B cell (primary cell): ENCODE measurements around the gene DCLK1.

Experiments used
- CTCF ChIP-seq: fragments of 200-600 bp; IDR thresholded peaks from one replicate; pipeline ENCODE4 v1.8.0; 2022; ENCODE audit warnings: antibody characterized with exemption, mild to moderate bottlenecking
- EZH2 ChIP-seq: IDR thresholded peaks from 2 replicates; pipeline ENCODE4 v1.6.1; 2012; ENCODE audit warnings: borderline replicate concordance, low read depth, mild to moderate bottlenecking, moderate library complexity, low read length; ENCODE audit not compliant: insufficient read depth, poor library complexity, severe bottlenecking

DNA sequence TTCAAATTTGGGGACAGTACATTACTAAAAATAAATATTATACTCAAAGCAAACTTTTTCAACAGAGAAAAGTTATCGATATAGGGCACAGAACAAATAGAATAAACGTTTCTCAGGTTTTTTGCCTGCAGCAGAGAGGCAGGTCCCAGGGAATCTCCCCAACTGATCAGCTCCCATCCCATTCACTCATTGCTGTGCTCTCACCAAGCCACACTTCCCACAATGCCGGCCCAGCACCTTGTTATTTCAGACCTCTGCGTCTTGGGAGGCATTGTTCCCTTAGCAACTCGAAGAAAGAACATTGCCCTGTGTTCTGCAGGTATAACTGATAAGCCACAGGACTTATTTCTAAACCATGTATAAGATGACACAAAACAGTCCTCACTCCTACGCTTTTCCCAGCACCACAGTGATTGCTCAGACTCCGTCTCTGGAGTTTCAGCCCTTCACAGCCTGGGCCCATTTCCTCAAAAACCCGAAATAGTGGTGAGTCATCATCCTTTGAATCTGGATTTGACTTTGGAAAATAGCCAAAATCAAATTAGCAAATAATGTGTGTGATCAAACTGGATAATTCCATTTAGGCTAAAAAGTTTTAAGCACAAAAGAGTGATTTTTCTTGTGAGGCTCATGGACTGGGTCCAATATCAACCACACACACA is 100.4 kb downstream of the DCLK1 start:
- TF ChIP-seq EZH2 (no peak), CTCF (no peak)
